HCEC 1CT (cell line): Measurements from ENCODE around the gene COL6A5.
"Not testable (repeated sequence)": the region's sequence is repeated elsewhere in the genome, so short reads cannot be mapped to it uniquely, and the experiment has no call there.

ENCODE experiments used
- DNase-seq: peaks from one replicate; pipeline ENCODE4 v3.0.0-alpha.2; 2017

COL6A5 gene

GRCh38 chr3:130448155-130448554 is 102.7 kb downstream of the COL6A5 start:
- DNase-seq = not testable (repeated sequence)

GRCh38 chr3:130456540-130456939 is 111.1 kb downstream of the COL6A5 start:
- no peak for DNase-seq

GRCh38 chr3:130457671-130458070 is 112.2 kb downstream of the COL6A5 start:
- no peak for DNase-seq

- no peak for DNase-seq
Measured at GRCh38 chr3:130459944-130460343, 114.5 kb downstream of the COL6A5 start.

- DNase-seq = no peak
Measured at GRCh38 chr3:130462089-130462488, 116.6 kb downstream of the COL6A5 start.

- no peak for DNase-seq
Measured at GRCh38 chr3:130463221-130463620, 117.7 kb downstream of the COL6A5 start.

GRCh38 chr3:130465521-130465920 is 120.0 kb downstream of the COL6A5 start:
- no peak for DNase-seq

- DNase-seq = no peak
Measured at GRCh38 chr3:130468311-130468710, 122.8 kb downstream of the COL6A5 start.

GRCh38 chr3:130470126-130470525 is 124.7 kb downstream of the COL6A5 start:
- no peak for DNase-seq

GRCh38 chr3:130473416-130473815 is 127.9 kb downstream of the COL6A5 start:
- DNase-seq = no peak

GRCh38 chr3:130480736-130481135 is 135.3 kb downstream of the COL6A5 start:
- no peak for DNase-seq

GRCh38 chr3:130488288-130488687 is 142.8 kb downstream of the COL6A5 start:
- DNase-seq = no peak

GRCh38 chr3:130488769-130489450 is 143.4 kb downstream of the COL6A5 start:
- no peak for DNase-seq

- DNase-seq = no peak
Measured at GRCh38 chr3:130490241-130490640, 144.8 kb downstream of the COL6A5 start.

GRCh38 chr3:130491431-130491830 is 146.0 kb downstream of the COL6A5 start:
- no peak for DNase-seq

GRCh38 chr3:130504701-130505100 is 159.2 kb downstream of the COL6A5 start:
- no peak for DNase-seq

GRCh38 chr3:130506031-130506430 is 160.6 kb downstream of the COL6A5 start:
- no peak for DNase-seq

GRCh38 chr3:130507746-130508145 is 162.3 kb downstream of the COL6A5 start:
- no peak for DNase-seq

GRCh38 chr3:130509008-130509407 is 163.5 kb downstream of the COL6A5 start:
- no peak for DNase-seq

- DNase-seq = no peak
Measured at GRCh38 chr3:130514681-130515080, 169.2 kb downstream of the COL6A5 start.

- DNase-seq = no peak
Measured at GRCh38 chr3:130515755-130516154, 170.3 kb downstream of the COL6A5 start.

GRCh38 chr3:130516645-130517512 is 171.4 kb downstream of the COL6A5 start, which contains the start of gene COL6A6:
Gene COL6A6, plus strand, starts transcription at chr3:130517177. Its CDS starts 43,188 bp downstream, at chr3:130560365.
- DNase-seq = no peak

GRCh38 chr3:130517602-130518001 is 172.1 kb downstream of the COL6A5 start:
- no peak for DNase-seq

GRCh38 chr3:130519754-130520153 is 174.3 kb downstream of the COL6A5 start:
- DNase-seq = no peak
